ENCODE measurements around the gene EPM2AIP1.
"Not testable (repeated sequence)": the region's sequence is repeated elsewhere in the genome, so short reads cannot be mapped to it uniquely, and the experiment has no call there.

The EPM2AIP1 gene

GRCh38 chr3:36954452-36955134 lies 38.3 kb downstream of the EPM2AIP1 start:
- no peak for DNase-seq (ENCODE audit: low read depth)

GRCh38 chr3:36947814-36948213 lies 45.1 kb downstream of the EPM2AIP1 start:
- DNase-seq (ENCODE audit: low read depth), result not testable (repeated sequence)

DNA sequence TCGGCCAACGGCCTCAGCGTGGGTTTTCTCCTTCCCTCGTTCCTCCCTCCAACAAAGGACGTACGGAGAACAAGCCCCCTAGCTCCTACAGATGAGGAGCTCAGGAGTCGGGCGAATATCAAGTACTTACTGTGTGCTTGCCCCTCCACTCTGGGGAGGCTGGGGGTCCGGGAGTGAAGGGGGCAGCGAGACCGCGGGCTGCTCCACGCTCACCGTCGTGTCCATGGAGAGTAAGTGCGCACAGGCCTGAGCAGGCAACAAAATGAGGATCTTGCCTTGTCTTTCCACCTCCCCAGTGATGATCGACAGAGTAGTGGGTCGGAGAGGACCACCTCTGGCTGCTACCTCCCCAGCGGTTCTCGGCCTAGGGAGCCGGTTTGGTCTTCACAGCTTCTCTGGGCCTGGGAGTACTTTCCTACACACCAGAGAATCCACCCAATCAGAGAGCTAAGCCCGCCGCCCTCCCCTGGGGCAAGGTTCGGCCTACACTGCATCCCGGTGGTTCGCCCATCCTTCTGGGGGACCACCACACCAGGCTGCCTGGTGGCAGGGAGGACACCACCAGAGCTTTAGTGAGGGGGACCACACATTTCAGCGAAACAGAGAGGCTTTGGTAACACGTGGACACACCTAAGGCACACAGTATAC lies 47.5 kb downstream of the EPM2AIP1 start:
- no peak for DNase-seq (ENCODE audit: low read depth)

GRCh38 chr3:36944641-36945270 lies 48.2 kb downstream of the EPM2AIP1 start, which contains the start of gene TRANK1:
Gene TRANK1, minus strand, starts transcription at chr3:36945054. Its CDS starts 245 bp downstream, at chr3:36944809.
- peak; percentile 61 for DNase-seq (ENCODE audit: low read depth)

DNA sequence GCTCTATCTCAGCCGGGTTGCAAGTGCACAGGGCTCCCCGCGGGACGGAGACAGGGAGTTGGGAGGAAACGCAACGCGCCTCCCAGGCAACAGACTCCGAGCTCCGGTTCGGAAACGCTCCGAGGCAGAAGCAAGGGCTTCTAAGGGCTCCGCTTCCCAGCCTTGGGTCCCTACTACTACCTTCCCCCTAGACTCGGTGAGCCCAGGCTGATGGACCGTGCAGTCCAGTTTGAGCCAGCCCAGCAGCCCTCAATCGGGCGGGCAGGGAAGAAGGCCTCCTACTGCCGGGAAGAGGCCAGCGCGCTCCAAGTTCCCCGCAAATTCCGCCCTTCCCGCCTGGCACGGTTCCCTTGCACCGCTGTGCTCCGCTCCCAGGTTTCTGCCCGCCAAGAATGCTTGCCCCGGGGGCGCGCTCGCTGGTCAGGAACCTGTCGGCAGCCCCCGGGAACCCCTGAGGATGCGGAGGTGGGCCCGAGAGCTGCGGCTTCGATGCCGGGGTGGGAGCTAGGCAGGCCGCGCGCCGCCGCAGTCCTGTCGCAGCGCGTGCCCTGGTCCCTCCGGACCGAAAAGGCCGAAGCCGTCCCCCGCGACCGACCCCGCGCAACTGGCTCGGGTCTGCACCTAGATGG lies 48.8 kb downstream of the EPM2AIP1 start:
- DNase-seq (ENCODE audit: low read depth), result peak; percentile 68

DNA sequence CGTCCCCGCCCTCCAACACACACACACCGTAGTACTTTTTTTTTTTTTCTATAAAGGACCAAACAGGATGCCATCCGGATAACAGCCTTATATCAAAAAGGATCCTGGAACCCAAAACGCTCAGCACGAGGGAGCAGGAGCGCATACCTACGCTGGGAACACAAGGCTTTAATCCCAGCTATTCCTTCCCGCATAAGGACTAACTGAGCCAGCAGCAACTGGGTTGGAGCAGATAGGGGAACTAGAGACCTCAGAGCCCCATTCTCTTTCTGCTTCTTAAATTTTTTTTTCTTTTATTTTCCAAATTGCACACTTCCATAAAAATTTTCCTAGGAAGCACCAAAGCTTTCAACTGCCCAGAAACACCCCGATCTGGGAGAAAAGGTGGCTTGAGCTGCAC lies 49.3 kb downstream of the EPM2AIP1 start:
- DNase-seq (ENCODE audit: low read depth), result no peak

DNA sequence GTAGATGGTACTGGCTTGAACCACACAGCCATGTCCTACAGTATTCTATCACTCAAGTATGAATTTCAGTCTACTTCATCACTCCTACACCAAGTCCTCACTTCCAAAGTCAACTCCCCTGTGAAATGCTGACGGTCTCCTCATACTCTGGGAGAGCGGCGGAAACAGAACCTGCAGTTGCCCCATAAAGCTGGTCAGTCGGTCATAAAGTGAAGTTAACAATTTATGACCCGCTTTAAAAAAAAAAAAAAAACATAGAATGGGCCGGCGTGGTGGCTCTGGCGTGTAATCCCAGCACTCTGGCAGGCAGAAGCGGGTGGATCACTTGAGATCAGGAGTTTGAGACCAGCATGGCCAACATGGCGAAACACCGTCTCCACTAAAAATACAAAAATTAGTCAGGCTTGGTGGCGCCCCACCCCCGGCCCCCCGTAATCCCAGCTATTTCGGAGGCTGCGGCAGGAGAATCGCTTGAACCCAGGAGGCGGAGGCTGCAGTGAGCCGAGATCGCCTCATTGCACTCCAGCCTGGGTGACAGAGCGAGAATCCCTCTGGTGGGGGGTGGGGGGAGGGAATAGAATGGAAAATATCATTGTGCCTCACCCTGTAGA lies 50.2 kb downstream of the EPM2AIP1 start:
- DNase-seq (ENCODE audit: low read depth), result no peak

DNA sequence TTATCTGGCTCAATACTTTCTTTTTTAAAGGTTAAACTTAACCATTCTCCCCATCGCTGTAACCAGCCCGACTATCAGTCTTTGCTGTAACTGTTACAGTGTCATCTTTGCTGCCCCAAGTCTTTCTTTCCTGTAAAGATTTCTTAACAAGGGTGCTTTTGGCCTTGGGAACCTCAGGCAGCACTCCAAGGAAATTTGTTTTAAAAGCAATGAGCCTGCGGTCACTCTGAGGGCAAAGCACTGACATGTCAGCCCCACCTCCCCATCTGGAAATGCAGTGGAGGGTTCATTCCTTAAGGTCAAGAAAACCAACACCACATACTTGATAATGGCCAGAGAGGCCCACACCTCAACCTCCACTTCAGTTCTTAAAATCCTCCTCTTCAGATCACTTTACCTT lies 51.3 kb downstream of the EPM2AIP1 start:
- peak; percentile 37 for DNase-seq (ENCODE audit: low read depth)

DNA sequence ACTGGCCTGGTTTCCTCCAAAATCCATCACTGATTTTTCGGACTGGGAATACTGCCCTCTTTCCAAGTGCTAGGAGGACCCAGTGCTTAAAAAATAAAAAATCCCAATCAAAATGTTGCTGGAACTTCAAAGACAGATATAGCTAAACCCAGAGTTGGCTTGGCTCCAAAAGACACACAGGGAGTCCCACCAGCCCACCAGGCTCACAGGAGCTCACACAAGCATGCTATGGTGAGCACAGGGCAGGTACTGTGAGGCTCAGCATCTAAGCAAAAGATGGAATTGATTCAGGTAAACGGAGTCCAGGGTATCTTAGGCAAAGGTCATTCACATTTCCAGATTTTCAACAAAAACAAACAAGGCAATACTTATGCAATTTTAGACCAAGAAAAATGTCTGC lies 51.8 kb downstream of the EPM2AIP1 start:
- no peak for DNase-seq (ENCODE audit: low read depth)

GRCh38 chr3:36937492-36937891 lies 55.4 kb downstream of the EPM2AIP1 start:
- peak; percentile 28 for DNase-seq (ENCODE audit: low read depth)

Data from EH (cell line).